Fibroblast of the aortic adventitia (primary cell): Measurements from ENCODE around the gene SLC44A5. TPM values are rescaled to one million over a fixed set of nuclear protein-coding genes. Genes with fewer than 3 reads are reported as not detected.
"Not testable (repeated sequence)": the region's sequence is repeated elsewhere in the genome, so short reads cannot be mapped to it uniquely, and the experiment has no call there.

Experiments used
- DNase-seq: peaks from one replicate; pipeline ENCODE4 v3.0.0-alpha.2; 2010; ENCODE audit warnings: low read depth
- H3K4me3 ChIP-seq: 2 replicates; pipeline ENCODE4 v1.5.1; 2011; ENCODE audit warnings: low read depth, mild to moderate bottlenecking, control low read depth, low read length, moderate library complexity
- CTCF ChIP-seq: IDR thresholded peaks from 2 replicates; pipeline ENCODE4 v1.5.1; 2011; ENCODE audit warnings: mild to moderate bottlenecking, low read length, control low read depth, inconsistent platforms; ENCODE audit not compliant: insufficient read depth
- total RNA-seq: library from RNA; depleted of rRNA; stranded (reverse); fragments of >200 nt; gene quantifications from 2 replicates; pipeline ENCODE4 v1.2.3, GENCODE V29; 2012; ENCODE audit warnings: low replicate concordance

SLC44A5 gene
- total RNA-seq, 1 donor = 0.45 TPM

- peak overlapping the region; percentile 55 for H3K4me3 ChIP-seq
- TF ChIP-seq CTCF = no peak
- peak; percentile 19 for DNase-seq
These were observed 4.9 kb upstream of the SLC44A5 start for GRCh38 chr1:75615613-75616435.

DNA sequence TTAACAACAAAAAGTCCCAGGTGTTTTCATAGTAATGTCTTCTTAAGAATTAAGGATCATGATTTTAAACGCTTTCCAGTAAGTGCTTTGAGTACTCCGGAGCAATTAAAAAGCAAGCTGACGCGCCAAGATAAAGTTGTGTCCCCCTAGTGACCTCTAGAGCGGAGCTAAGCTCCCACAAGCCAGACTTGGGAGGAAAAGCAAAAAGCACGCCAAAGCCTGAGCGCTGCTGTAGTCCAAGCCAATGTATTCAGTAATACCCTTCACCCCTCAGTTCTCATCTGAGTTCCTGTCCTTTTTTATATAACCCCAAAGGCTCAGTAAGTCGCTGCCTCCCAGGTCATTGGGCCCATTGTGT, 3.5 kb upstream of the SLC44A5 start:
- DNase-seq = no peak
- TF ChIP-seq CTCF = no peak
- H3K4me3 ChIP-seq = no peak overlapping the region

DNA sequence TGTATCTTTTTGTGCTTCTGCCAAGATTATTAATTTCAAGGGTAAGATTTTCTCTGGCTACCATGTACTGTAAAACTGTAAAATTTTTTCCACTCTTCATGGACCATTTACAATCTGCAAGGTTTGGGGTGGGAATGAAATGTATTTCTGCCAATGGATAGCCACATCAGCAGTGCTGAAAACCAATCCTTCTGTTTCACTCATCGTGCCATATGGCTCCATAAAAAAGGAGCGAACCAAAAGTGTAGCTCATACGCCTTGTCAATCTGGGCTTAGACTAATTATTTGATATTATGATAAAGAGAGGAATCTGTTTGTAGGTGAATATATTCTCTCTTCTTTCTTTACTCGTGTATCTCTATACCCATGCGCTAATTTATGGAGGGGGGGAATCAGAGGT, 3.0 kb upstream of the SLC44A5 start:
- TF ChIP-seq CTCF = no peak
- no peak overlapping the region for H3K4me3 ChIP-seq
- DNase-seq = no peak

DNA sequence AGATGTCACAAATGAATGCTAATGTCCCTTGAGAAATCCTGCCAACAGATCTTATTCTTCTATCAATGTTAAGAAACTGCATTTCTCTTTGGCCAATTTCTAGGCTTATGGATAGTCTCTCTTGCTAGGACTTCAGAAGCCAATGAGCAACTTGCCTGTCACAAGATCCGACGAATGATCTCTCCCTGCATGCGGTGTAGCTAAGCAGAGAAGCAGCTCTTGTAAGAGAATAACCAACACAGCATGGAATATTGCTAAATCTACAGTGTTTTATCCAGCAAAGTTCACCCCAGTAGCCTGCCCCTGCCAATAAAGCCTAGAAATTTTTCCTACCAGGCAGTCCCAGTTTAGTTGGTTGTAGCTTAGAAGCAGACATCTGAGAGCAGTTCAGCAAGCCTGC, 2.1 kb upstream of the SLC44A5 start:
- TF ChIP-seq CTCF = no peak
- no peak overlapping the region for H3K4me3 ChIP-seq
- DNase-seq = no peak

GRCh38 chr1:75602486-75602885, 8.4 kb downstream of the SLC44A5 start:
- TF ChIP-seq CTCF = no peak
- H3K4me3 ChIP-seq = no peak overlapping the region
- DNase-seq = no peak

GRCh38 chr1:75600781-75601180, 10.1 kb downstream of the SLC44A5 start:
- DNase-seq = no peak
- TF ChIP-seq CTCF = no peak
- no peak overlapping the region for H3K4me3 ChIP-seq

DNA sequence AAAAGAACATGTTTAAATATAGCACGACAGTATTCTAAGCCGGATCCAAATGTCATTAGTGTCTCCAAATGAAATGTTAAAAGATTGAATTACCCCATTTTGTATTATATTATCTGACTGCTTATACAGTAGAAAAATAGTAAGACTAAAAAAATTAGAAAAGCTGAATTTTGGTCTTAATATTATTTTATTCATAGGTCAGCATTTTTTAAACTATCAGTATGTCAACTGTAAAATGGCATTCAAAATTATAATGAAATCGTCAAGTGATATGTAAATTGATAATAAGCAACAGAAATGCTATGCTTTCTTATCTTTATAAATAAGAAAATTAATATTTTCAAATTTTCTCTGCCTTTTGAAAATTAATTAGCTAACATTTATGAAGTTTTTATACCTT, 16.6 kb downstream of the SLC44A5 start:
- TF ChIP-seq CTCF = no peak
- no peak overlapping the region for H3K4me3 ChIP-seq
- no peak for DNase-seq

GRCh38 chr1:75593457-75593856, 17.5 kb downstream of the SLC44A5 start:
- not testable (repeated sequence) for H3K4me3 ChIP-seq, DNase-seq
